Left ventricle myocardium inferior (tissue), 1 donor: ENCODE measurements around the gene FAM151B. TPM values are rescaled to one million over a fixed set of nuclear protein-coding genes. Genes with fewer than 3 reads are reported as not detected.

Source experiments
- DNase-seq: peaks from one replicate; pipeline ENCODE4 v3.0.0-alpha.2; 2020
- H3K27ac ChIP-seq: fragments of 200-600 bp; replicated peaks from 2 replicates; pipeline ENCODE4 v1.8.0; 2021
- H3K27me3 ChIP-seq: fragments of 200-600 bp; 2 replicates; pipeline ENCODE4 v1.8.0; 2021; ENCODE audit warnings: low read depth
- H3K36me3 ChIP-seq: fragments of 200-600 bp; 2 replicates; pipeline ENCODE4 v1.8.0; 2021
- H3K4me1 ChIP-seq: fragments of 200-600 bp; 2 replicates; pipeline ENCODE4 v1.8.0; 2021
- H3K4me3 ChIP-seq: fragments of 200-600 bp; 2 replicates; pipeline ENCODE4 v1.8.0; 2021; ENCODE audit warnings: mild to moderate bottlenecking, moderate library complexity
- H3K9me3 ChIP-seq: fragments of 200-600 bp; replicated peaks from 2 replicates; pipeline ENCODE4 v1.8.0; 2021
- intact Hi-C: fragments of 100-400 bp; cut with micrococcal nuclease; formaldehyde crosslinking; loops from one replicate; pipeline ENCODE4 v1.11.0; 2022
- total RNA-seq: library from RNA; stranded (reverse); fragmentation: NEBNext Ultra II Directional; extraction: Animal tissue kit (Norgen Biotek cat#: 25700); gene quantifications from one replicate; pipeline ENCODE4 v1.2.1, GENCODE V29; 2021
- TF ChIP-seq, protein P1 (sequence below): fragments of 200-600 bp; IDR thresholded peaks from 2 replicates; pipeline ENCODE4 v1.8.0; 2021; ENCODE audit warnings: antibody characterized with exemption, mild to moderate bottlenecking, borderline replicate concordance
- donor health status: DM: no; HTN: yes; CAD: no; lungs with severe emphysema.

Gene FAM151B
- total RNA-seq, 1 donor from 2014 or later = 0.91 TPM

DNA sequence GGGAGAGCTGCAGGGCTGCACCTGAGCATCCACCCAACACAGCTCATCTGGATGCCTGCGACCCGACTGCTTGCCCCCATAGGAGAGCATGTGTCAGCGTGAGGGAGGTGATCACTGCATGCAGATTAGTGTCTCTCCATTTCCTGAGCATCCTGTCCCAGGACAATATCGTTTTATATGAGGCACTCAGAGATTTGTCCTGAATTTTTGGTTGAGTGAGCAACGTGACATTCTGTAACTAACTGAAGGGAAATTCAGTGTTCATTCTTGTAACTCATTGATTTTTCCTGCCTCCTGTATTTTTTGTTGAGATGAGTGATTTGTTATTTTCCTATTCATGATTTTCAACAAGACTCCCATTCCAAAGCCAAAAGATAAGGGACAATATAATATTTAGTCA, 102.9 kb downstream of the FAM151B start:
- intact Hi-C loops = no loop called here
- no peak overlapping the region for H3K4me3 ChIP-seq
- TF ChIP-seq, protein P1, sequence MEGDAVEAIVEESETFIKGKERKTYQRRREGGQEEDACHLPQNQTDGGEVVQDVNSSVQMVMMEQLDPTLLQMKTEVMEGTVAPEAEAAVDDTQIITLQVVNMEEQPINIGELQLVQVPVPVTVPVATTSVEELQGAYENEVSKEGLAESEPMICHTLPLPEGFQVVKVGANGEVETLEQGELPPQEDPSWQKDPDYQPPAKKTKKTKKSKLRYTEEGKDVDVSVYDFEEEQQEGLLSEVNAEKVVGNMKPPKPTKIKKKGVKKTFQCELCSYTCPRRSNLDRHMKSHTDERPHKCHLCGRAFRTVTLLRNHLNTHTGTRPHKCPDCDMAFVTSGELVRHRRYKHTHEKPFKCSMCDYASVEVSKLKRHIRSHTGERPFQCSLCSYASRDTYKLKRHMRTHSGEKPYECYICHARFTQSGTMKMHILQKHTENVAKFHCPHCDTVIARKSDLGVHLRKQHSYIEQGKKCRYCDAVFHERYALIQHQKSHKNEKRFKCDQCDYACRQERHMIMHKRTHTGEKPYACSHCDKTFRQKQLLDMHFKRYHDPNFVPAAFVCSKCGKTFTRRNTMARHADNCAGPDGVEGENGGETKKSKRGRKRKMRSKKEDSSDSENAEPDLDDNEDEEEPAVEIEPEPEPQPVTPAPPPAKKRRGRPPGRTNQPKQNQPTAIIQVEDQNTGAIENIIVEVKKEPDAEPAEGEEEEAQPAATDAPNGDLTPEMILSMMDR = no peak
- H3K27me3 ChIP-seq = no peaks in the 10 kb centered on the region
- H3K36me3 ChIP-seq = no peaks in the 10 kb centered on the region
- H3K4me1 ChIP-seq = no peaks in the 10 kb centered on the region
- H3K27ac ChIP-seq = no peak overlapping the region
- H3K9me3 ChIP-seq = no peaks in the 10 kb centered on the region
- DNase-seq = no peak

DNA sequence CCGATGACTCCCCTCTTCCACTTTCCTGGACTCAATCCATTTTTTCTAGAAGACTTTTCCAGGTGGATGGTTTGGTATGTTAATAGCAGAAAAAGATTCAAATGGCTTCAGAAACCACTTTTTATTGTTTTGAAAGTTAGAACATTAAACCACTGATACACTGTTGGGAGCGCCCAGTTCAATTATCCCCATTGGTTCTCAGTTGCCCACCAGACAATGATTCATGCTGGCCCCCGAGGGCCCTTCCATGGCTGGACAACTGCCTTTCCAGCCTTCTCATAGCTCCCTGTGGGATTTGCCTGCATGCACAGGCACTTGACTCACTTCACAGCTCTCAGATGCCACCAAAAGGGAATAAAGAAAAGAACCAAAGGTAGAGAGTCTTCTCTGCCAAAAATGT, 103.5 kb downstream of the FAM151B start:
- H3K4me1 ChIP-seq = no peaks in the 10 kb centered on the region
- intact Hi-C loops = no loop called here
- H3K36me3 ChIP-seq = no peaks in the 10 kb centered on the region
- DNase-seq = no peak
- TF ChIP-seq, protein P1 = no peak
- no peaks in the 10 kb centered on the region for H3K9me3 ChIP-seq
- H3K27ac ChIP-seq = no peak overlapping the region
- H3K27me3 ChIP-seq = no peaks in the 10 kb centered on the region
- H3K4me3 ChIP-seq = no peak overlapping the region

DNA sequence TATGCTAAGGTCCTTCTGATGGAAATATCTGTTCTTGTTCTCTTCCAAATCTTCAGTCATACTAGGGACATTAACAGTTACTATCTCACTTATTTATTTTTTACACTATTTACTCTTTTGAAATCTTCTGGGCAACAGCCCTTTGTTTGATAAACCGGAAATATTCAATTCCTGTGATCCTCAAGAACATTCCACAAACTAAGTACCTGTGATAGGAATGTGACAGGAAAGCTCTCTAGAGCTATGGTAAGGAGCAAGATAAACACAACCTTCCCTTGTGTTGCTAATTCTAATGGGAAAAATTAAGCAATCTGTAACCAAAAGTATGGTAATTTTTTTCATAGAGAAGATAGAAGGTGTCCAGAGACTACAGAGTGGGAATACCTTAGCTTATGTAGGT, 104.2 kb downstream of the FAM151B start:
- Histone ChIP-seq H3K36me3 (no peaks in the 10 kb centered on the region), H3K4me3 (no peak overlapping the region), H3K9me3 (no peaks in the 10 kb centered on the region), H3K27ac (no peak overlapping the region), H3K4me1 (no peaks in the 10 kb centered on the region), H3K27me3 (no peaks in the 10 kb centered on the region)
- TF ChIP-seq, protein P1 = no peak
- intact Hi-C loops = no loop called here
- no peak for DNase-seq

Other genes with a start within 250 kb of the FAM151B start
- gene SERINC5, start 232.1 kb upstream of the FAM151B start, total RNA-seq = 12.2 TPM
- not detected for gene SPZ1, start 168.1 kb upstream of the FAM151B start, total RNA-seq
- 36.9 TPM for gene ZFYVE16, start 80.0 kb upstream of the FAM151B start, total RNA-seq
- gene ANKRD34B, start 82.2 kb downstream of the FAM151B start, total RNA-seq = not detected
- gene MSH3, start 166.6 kb downstream of the FAM151B start, total RNA-seq = 11.0 TPM
- 8.4 TPM for gene DHFR, start 166.9 kb downstream of the FAM151B start, total RNA-seq